ENCODE results near the gene RHNO1.

RHNO1 gene, protein sequence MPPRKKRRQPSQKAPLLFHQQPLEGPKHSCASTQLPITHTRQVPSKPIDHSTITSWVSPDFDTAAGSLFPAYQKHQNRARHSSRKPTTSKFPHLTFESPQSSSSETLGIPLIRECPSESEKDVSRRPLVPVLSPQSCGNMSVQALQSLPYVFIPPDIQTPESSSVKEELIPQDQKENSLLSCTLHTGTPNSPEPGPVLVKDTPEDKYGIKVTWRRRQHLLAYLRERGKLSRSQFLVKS

DNA sequence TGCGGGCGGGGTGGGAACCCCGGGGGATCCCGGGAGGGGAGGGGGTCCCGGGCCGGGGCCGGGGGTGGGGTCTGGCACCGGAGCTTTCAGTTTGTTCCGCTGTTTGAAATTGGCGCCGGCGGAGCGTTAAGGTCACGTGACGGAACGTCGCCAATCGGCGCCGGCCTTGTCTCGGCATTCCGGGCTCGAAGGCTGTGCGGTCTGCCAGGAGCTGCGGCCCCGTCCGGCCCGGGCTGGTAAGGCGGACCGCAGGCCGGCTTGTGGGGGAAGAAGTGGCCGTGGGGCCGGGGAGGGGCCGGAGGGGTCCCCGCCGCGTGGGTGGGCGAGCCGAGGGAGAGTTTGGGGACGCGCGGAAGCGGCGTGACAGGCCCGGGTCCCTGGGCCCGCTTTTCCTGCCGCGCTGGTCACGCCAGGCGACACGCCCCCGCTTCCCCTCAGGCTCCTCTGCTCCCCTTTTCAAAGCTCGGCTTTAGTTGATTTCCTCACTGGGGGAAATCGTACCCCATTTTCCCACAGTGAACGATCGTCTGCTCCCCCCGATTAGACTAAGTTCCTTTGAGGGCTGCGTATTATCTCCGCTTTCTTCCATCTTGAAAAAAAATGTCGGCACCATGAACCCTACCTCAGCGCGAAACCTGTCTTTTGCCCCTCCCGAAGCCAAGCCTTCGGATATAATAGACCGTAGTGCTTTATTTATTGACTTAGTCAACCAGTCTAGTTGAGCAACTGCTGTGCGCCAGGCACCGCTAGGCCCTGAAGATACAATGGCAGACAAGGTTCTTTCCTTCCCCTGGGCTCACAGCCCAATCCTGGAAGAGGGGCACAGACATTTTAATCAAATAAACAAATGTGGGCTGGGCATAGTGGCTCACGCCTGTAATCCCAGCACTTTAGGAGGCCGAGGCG, at the start of gene RHNO1, which contains the start of gene FOXM1:
TSS of gene RHNO1 (plus strand) at position 177 of the 906 bp plus-strand sequence. CDS start 8,144 bp downstream, outside the sequence.
TSS of gene FOXM1 (minus strand) at position 128 of the 906 bp plus-strand sequence. CDS start 2,696 bp downstream, outside the sequence.
- peak; percentile 86 for DNase-seq

DNA sequence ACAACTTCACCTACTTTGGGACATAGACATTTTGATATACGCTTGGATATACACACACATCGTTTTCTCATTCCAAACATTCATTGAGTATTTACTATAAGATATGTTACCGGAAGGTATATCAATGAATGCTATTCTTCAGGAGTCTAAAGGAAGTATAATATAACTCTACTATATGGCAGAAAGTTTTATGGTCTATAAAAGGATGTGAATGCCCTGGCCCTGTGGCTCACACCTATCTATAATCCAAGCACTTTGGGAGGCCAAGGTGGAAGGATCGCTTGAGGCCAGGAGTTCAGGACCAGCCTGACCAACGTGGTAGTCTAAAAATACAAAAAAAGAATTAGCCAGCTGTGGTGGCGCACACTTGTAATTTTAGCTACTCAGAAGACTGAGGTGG, 47.7 kb upstream of the RHNO1 start:
- no peak for DNase-seq

DNA sequence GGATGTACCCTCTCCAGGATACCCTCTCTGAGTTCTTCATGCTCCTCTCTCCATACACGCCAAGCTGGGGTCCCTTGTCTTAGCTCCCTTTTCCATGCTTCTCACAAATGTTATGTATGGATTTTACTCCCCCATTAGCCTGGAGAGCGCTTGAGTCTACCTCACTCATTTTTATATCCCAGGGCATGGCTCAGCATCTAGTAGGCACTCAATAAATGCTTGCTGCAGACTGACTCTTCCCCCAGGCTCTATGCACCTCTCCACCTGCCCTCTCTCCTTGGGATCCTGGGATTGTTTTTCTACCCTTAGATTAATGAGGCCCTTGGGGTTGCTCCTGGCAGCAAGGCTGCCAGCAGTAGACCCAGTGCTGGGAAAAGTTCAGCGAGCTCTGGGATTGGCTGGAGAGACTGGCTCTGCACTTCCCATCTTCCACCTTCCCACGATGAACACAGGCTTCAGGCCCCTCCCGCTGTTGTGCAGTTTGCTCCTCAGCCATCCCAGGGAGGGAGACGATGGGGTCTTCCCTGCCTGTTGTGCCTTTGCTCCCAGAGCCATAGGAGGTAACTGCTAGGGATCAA, 44.4 kb upstream of the RHNO1 start:
- no peak for DNase-seq

DNA sequence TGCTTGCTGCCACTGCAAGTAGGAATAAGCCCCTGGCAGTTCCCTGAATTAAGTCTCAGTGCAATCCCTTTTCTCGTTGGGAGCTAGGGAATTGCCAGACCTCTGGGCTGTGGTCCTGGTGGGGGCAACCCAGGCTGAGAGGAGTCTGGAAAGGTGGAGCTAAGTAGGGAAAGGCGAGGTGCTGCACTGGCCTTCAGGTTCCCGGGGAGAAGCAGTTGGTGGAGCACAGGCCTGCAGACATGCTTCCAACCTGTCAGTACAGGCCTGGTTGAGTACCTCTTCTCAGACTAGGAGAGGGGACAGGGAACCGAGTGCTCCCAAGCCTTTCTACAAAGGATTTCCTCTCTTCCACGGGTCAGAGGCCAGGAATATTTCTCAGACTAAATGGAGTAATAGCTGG, 43.7 kb upstream of the RHNO1 start:
- DNase-seq = no peak

DNA sequence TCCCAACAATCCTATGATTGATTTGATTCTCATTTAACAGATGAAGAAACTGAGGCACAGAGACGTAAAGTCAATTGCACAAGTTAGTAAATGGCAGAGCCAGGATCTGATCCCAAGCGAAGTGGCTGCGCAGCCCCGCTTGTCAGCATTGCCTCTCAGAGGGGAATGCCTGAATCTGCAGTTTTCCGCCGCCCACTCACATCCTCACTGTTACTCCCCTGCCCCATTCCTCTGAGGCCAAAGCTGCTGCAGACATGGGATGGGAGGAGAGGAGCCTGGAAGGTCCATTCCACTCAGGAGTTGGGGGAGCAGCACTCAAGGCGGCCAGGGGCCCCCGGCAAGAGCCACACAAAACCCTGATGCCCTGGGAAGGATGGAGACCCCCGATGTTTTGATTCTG, 43.2 kb upstream of the RHNO1 start:
- no peak for DNase-seq

DNA sequence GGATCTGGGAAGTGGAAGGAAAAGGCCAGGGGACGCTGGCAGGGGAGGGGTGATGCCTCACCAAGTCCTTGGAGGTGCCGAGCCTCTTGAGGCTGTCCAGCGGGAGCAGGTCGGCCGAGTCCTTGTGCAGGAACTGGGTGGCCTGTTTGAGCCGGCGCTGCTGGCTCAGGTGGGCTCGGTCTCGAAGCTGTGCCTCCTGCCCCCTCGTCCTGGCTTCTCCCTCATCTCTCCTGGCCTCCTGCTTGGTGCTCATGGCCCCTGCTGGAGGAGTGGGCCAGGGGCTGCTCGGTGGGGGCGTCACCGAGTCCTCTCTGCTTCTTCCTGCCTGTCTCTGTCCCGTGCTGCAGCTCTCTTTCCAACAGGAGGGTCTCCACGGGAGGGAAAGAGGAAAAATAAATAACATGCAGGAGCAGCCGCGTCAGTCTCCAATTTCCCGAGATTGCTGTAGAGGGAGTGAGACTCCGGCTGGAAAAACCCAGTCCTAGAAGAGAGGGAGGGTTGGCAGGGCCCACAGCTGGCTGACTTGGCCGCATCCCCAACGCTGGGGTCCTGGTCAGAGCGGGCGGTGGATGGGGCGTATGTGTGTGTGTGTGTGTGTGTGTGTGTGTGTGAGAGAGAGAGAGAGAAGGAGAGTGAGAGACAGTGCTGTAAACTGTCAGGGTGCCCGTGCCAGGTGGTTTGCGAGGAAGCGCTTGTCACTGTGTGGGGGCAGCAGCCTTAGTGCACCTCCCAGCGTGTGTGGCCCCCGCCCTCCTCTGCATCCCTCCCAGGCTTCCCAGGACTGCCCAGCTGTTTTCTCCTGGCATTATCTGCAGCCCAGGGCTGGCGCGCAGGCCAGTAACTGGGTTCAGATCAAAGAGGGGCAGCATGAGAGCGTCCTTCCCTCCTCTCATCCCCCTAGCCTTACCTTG, 42.2 kb upstream of the RHNO1 start, which contains the start of gene NRIP2:
TSS of gene NRIP2 (minus strand) at position 455 of the 911 bp plus-strand sequence. CDS start at position 403, 52 bp downstream.
- no peak for DNase-seq

DNA sequence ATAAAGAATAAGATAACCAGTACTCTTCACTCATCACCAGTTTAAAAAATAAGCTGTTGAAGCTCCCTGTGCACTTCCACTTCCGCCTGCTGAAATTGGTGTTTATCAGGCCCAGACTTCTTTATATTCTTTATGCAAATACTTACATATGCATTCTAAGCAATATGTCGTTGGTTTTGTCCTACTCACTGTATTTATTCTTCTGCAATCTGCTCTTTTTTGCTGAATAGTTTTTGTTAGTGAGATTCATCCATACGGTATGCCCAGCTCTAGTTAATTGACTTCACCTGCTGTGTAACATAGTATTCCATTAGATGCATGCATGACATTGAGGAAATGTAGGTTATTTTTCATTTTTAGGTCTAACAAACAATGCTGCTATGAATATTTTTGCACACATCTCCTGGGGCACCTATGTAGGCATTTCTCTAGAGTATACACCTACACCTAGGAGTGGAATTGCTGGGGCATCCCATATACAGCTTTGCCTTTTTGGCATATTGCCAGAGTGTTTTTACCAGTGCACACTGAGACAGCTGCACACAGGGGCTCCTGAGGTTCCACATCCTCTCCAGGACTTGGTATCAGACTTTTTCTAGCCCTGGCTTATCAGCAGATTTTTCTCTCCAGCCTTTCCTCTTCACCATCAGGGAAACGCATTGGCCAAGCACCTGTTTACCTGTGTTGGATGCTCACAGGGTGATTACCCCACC, 41.2 kb upstream of the RHNO1 start:
- no peak for DNase-seq

DNA sequence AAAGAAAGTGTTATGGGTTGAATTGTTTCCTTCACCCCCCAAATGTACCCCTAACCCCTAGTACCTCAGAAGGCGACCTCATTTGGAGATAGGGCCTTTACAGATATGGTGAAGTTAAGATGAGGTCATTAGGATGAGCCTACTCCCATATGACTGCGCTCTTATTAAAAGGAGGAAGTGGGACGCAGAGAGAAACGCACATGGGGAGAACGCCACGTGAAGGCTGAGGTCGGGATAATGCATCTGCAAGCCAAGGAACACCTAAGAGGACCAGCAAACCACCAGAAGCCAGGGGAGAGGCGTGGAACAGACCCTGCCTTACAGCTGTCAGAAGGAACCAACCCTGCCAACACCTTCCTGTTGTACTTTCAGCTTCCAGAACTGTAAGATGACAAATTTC, 40.4 kb upstream of the RHNO1 start:
- DNase-seq = no peak

DNA sequence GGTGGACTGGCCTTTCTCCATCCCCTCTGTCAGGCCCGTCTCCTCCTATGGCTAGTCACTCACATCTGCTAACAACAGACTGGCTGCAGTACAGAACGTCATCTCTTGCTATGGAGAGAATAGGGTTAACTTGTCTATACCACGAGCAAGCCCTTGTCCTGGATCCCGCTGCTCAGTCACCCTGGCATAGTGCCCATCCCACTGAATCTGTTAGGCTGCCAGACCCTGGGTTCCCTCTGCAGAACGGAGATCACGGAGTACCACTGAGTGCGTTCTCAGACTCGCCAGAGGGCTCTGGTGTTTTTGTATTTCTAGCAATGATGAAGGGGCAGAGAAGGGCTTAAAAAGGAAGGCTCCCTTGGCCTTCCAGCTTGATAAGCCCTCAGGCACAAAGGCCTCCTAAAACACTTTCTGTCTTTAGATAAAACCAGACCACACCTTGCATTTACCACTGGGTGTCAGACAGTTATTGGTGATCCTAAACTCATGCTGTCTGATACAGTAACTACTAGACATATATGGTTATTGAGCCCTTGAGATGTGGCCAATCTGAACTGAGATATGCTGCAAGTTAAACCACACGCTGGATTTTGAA, 35.9 kb upstream of the RHNO1 start:
- DNase-seq = no peak

DNA sequence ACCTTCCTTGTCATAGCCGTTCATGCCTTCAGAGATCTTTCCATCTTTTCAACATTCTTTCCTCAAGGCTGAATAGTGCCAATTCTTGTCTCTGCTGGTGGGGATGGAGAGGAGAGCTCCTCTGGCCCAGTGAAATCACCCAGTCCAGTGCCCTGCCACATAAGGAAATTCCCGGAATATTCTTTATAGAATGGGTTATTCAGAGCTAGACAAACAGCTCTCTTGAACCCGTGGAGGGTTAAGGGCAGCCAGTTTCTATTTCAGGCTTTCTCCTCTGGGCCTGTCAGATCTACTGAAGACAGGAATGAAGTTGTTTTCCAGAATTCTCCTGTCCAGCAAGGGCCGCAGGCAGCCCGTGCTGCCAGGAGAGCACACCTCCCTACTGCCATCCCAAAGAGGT, 34.1 kb upstream of the RHNO1 start:
- DNase-seq = no peak

DNA sequence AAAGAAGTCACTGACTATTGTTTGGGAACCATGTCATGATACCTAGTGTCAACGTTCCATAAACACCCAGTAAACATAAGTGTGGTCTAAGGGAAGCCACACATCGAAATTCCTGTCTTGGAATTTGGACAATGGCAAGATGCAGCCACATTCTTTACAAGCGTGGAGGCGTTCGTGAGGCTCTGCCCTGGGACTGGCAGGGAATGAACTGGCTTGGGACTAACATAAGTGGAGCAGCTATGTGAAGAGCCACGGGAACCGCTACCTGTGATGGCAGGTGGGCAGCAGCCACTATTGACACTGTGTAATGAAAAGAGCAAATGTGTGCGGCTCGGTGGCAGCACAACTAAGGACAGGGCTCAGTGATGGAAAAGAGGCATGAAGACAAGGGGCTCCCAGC, 32.2 kb upstream of the RHNO1 start:
- DNase-seq = no peak

DNA sequence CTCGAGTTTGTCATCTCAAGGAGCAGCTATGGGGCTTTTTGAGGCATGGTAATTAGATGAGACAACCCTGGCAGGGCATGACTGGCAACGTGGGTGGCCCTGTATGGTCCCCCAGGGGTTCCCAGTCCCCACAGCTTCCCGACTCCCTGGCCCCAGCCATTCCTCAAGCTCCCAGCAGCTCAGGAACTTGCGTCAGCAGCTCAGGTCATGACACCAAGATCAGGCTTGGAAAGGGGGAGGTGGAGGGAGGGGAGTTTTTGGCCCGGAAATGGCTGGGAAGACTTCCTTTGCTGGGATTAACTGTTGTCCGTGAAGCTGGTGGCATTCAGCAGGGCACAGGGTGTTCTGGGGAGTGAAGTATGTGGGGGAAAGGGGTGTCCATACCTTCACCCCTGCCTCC, 31.7 kb upstream of the RHNO1 start:
- DNase-seq = no peak

DNA sequence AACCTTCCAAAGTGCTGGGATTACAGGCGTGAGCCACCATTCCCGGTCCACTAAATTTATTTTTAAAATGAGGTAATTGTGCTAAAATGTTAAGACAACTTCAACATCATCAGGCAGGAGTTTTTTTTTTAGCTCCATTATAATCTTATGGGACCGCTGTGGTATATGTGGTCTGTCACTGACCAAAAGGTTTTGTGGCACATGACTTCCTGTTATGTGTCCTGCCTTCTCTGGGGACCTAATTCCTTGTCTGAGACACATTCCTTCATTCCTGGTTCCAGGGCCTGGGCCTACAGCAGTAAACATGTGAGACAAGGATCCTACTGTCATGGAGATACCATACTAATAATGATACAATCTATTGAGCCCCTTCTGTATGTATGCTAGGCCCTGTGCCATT, 25.1 kb upstream of the RHNO1 start:
- DNase-seq = no peak

DNA sequence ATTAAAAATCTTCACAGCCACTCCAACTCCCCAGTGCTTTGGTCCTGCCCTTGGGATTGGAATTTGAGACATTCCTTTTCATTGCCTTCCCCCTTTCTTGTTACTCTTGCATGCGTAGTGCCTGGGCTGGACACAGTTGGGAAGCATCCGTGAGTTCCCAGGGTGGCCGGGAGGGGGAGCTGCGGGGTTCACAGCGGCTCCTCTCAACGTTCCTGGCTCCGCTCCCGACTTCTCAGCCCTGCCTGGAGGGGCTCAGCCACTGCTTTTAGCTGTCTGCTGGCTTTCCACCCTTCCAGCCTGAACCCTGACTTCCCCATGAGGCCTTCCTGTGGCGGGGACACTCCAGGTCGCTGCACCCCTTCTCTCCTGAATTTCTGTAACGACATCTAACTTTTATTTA, 23.4 kb upstream of the RHNO1 start:
- peak; percentile 56 for DNase-seq

DNA sequence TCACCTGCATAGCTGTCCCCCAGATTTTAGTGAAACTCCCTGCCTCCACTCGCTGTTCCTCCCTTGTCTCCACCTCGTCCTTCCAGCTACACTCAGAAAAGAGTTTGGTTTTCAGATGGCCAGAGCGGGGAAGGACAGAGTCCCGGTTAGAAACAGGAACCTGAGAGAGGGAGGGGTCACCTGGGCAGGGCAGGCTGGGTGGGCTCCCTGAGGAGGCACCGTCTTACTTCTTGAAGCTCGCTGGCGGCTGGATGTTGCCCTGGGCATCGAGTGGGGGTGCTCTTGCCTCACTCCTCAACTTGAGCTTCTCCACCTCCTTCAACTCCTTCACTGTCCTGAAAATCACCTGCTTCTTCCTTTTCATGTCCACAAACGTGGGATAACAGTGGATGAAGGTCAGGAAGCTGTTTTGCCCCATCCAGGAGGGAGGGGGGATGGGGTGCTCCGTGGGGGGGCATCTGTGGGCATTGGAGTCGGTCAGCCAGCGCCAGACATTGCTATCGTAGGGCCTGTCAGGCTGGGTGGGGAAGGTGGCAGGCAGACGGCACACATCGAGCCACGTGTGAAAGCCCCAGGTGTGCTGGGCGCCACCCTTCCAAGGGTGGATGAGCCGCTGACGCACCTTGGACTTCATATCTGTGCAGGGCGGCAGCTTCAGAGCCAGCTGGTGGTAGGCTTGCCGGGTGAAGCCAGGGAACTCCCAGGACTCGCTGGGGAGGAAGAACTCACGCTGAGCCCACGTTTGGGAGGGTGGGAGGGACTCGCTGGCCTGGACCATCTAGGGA, 22.2 kb upstream of the RHNO1 start:
- no peak for DNase-seq

DNA sequence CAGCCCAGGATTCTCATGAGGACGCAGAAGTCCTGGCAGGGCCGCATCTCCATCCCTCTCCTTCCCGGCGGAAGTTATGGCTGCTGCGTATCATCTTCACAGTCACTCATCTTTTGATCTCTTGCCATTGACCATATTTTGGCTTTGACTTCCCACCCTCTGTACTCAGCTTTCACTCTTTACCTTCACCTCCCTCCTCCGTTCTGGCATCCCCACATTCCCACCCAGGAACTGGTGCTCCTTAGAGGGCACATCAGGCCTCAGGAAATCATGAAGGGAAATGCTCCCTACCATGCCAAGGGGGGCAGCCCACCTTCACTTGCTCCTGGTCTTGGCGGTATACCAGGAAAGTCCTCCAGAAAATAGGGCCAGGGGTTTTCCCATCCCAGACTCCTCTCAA, 21.5 kb upstream of the RHNO1 start:
- DNase-seq = no peak

DNA sequence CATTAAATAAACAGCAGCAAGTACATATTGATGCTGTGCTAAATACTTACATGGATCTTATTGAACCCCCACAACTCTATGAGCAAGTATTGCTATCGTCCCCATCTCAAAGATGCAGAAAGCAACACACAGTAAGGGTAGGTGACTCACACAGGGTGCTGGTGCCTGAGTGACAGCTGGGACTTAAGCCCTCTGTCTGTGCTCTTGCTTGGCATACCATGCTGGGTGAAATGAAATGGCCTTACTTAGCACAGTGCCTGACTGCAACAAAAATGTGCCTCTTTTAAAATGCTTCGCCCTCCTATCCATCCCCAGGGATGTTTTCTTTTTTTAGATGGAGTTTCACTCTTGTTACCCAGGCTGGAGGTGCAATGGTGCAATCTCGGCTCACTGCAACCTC, 21.0 kb upstream of the RHNO1 start:
- no peak for DNase-seq

DNA sequence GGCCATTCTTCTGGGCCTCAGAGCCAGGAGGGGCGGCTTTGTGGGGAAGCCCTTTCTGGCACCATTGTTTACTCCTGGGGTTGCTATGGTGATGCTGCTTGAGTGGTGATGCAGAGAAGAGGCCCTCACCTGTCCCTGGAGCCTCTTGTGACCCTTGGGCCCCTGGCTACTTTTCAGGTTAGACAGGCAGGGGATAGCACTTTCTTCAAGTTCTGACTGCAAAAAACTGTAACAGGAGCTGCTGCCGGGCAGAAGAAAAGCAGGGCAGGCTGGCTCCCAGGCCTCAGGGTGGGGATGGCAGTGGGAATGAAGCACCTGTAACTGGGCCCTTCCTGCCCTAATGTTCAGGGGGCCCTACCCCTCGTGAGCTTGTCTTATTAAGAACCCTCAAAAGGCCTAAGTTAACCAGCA, 20.0 kb upstream of the RHNO1 start, which contains the start of gene TEX52:
TSS of gene TEX52 (minus strand) at position 19 of the 411 bp plus-strand sequence. CDS start at position 6, 13 bp downstream.
- no peak for DNase-seq

DNA sequence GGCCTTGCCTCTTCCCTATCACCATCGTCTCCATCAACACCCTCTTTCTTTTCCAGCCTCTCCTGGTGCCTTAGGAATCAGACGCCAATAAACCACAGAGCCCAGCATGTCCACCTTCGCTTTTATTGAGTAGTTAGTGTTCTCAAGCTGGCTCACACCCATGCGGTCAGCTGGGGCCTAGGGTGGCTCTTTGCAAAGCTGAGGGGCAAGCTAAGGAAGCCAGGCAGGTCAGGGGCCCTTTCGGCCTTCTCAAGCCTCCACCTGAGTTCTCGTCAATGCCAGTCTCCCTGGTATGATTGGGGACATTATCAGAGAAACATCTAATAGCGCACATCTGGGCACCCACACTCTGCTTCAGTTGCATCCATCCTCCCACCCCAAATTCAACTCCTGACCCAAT, 19.4 kb upstream of the RHNO1 start:
- no peak for DNase-seq

DNA sequence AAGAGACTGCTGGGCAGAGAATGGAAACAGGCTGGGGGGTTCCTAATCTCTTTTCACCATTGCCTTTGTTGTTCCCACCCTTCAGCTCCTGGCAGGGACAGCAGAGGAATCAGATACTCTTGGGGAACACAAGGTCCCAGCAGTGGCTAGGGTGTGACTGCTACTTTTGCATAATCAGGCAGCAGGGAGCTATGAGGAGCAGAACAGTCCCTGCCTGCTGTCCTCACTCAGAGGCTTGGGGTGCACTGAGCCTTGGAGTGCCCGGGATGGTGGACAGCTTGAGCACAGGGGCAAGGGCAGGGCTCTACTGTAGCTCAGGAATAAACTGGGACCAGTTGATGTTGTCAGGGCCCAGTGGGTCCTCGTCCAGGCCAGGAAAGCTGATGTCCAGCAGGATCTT, 18.7 kb upstream of the RHNO1 start:
- DNase-seq = no peak

Measured in NCI-H226 (cell line).